HG03060 (cell line): Measurements from ENCODE around the gene EPHA7.

Experiments used
- ATAC-seq: cut with Tn5 transposase; IDR thresholded peaks from one replicate; pipeline ENCODE4 v1.9.1; 2021; ENCODE audit warnings: low read depth, moderate number of reproducible peaks; ENCODE audit not compliant: unreplicated experiment

Gene EPHA7

GRCh38 chr6:93394471-93394870, 24.9 kb downstream of the EPHA7 start:
- no peak for ATAC-seq

GRCh38 chr6:93393554-93394074, 25.7 kb downstream of the EPHA7 start:
- ATAC-seq, result no peak

GRCh38 chr6:93392797-93393196, 26.6 kb downstream of the EPHA7 start:
- ATAC-seq, result no peak

GRCh38 chr6:93391965-93392364, 27.4 kb downstream of the EPHA7 start:
- ATAC-seq, result no peak

- ATAC-seq, result no peak
Measured at GRCh38 chr6:93389192-93389591, 30.2 kb downstream of the EPHA7 start.

- no peak for ATAC-seq
Measured at GRCh38 chr6:93388070-93388469, 31.3 kb downstream of the EPHA7 start.

- no peak for ATAC-seq
Measured at GRCh38 chr6:93376026-93376540, 43.3 kb downstream of the EPHA7 start.

GRCh38 chr6:93373445-93373844, 45.9 kb downstream of the EPHA7 start:
- ATAC-seq, result no peak

- ATAC-seq, result no peak
Measured at GRCh38 chr6:93371756-93372155, 47.6 kb downstream of the EPHA7 start.

- no peak for ATAC-seq
Measured at GRCh38 chr6:93369586-93370134, 49.7 kb downstream of the EPHA7 start.

GRCh38 chr6:93366506-93366905, 52.9 kb downstream of the EPHA7 start:
- ATAC-seq, result no peak

- no peak for ATAC-seq
Measured at GRCh38 chr6:93365445-93365844, 53.9 kb downstream of the EPHA7 start.

- ATAC-seq, result no peak
Measured at GRCh38 chr6:93358435-93358834, 60.9 kb downstream of the EPHA7 start.

GRCh38 chr6:93352604-93353003, 66.8 kb downstream of the EPHA7 start:
- no peak for ATAC-seq

GRCh38 chr6:93351222-93351621, 68.1 kb downstream of the EPHA7 start:
- no peak for ATAC-seq

GRCh38 chr6:93350774-93351173, 68.6 kb downstream of the EPHA7 start:
- no peak for ATAC-seq

GRCh38 chr6:93344333-93344835, 75.0 kb downstream of the EPHA7 start:
- ATAC-seq, result no peak

GRCh38 chr6:93343476-93343875, 75.9 kb downstream of the EPHA7 start:
- ATAC-seq, result no peak

GRCh38 chr6:93341900-93342613, 77.3 kb downstream of the EPHA7 start:
- no peak for ATAC-seq

- no peak for ATAC-seq
Measured at GRCh38 chr6:93337772-93338394, 81.5 kb downstream of the EPHA7 start.

- no peak for ATAC-seq
Measured at GRCh38 chr6:93337014-93337413, 82.3 kb downstream of the EPHA7 start.
